Activated naive CD8-positive, alpha-beta T cell treated with anti-CD3 and anti-CD28 coated beads for 36 hours (primary cell): Measurements from ENCODE around the gene TRIM15. TPM values are rescaled to one million over a fixed set of nuclear protein-coding genes. Genes with fewer than 3 reads are reported as not detected.
"Not testable (repeated sequence)": the region's sequence is repeated elsewhere in the genome, so short reads cannot be mapped to it uniquely, and the experiment has no call there.

Source experiments
- DNase-seq: peaks from one replicate; pipeline ENCODE4 v3.0.0; 2021
- H3K27ac Mint-ChIP-seq: one replicate; pipeline ENCODE4 v1.8.0; 2022; ENCODE audit warnings: mild to moderate bottlenecking, moderate library complexity, mixed read lengths
- H3K27me3 Mint-ChIP-seq: one replicate; pipeline ENCODE4 v1.8.0; 2022; ENCODE audit warnings: mild to moderate bottlenecking, mixed read lengths
- H3K36me3 Mint-ChIP-seq: one replicate; pipeline ENCODE4 v1.8.0; 2021; ENCODE audit warnings: mild to moderate bottlenecking, mixed read lengths
- H3K4me1 Mint-ChIP-seq: one replicate; pipeline ENCODE4 v1.8.0; 2021; ENCODE audit warnings: mixed read lengths
- H3K4me3 Mint-ChIP-seq: one replicate; pipeline ENCODE4 v1.8.0; 2022; ENCODE audit warnings: mild to moderate bottlenecking, moderate library complexity, mixed read lengths
- H3K9me3 Mint-ChIP-seq: one replicate; pipeline ENCODE4 v1.8.0; 2022; ENCODE audit warnings: mixed read lengths
- total RNA-seq, 2 experiments: library from RNA; stranded (reverse); gene quantifications; one replicate each; pipeline ENCODE4 v1.2.3, GENCODE V29; 2021

TRIM15 gene
- under 1 TPM in 1 of 2 experiments, not detected in 1; 0.29 TPM for total RNA-seq

GRCh38 chr6:30163090-30163917 lies at the start of gene TRIM15:
TSS of gene TRIM15 (plus strand) at chr6:30163546. CDS start at chr6:30163685, 139 bp downstream.
- no peaks in the 10 kb centered on the region for H3K9me3 Mint-ChIP-seq
- DNase-seq, result peak; percentile 80
- peaks cover 30% of the 10 kb centered on the region for H3K4me1 Mint-ChIP-seq
- H3K27ac Mint-ChIP-seq, result no peak within 1 kb of the TSS
- no peak within 1 kb of the TSS for H3K4me3 Mint-ChIP-seq
- peaks cover 48% of the 10 kb centered on the region for H3K27me3 Mint-ChIP-seq
- no peaks in the 10 kb centered on the region for H3K36me3 Mint-ChIP-seq

- H3K4me3 Mint-ChIP-seq, result no peak overlapping the region
- no peaks in the 10 kb centered on the region for H3K9me3 Mint-ChIP-seq
- DNase-seq, result no peak
- H3K36me3 Mint-ChIP-seq, result no peaks in the 10 kb centered on the region
- H3K4me1 Mint-ChIP-seq, result peaks cover 10% of the 10 kb centered on the region
- no peak overlapping the region for H3K27ac Mint-ChIP-seq
- peaks cover 71% of the 10 kb centered on the region for H3K27me3 Mint-ChIP-seq
Measured at GRCh38 chr6:30113841-30114240, 49.5 kb upstream of the TRIM15 start.

GRCh38 chr6:30116724-30117123 lies 46.6 kb upstream of the TRIM15 start:
- H3K27ac Mint-ChIP-seq, result no peak overlapping the region
- no peak for DNase-seq
- H3K27me3 Mint-ChIP-seq, result peaks cover 57% of the 10 kb centered on the region
- no peaks in the 10 kb centered on the region for H3K9me3 Mint-ChIP-seq
- peaks cover 10% of the 10 kb centered on the region for H3K4me1 Mint-ChIP-seq
- no peak overlapping the region for H3K4me3 Mint-ChIP-seq
- no peaks in the 10 kb centered on the region for H3K36me3 Mint-ChIP-seq

GRCh38 chr6:30118691-30119090 lies 44.7 kb upstream of the TRIM15 start:
- not testable (repeated sequence) for H3K4me3 Mint-ChIP-seq, H3K4me1 Mint-ChIP-seq, H3K27ac Mint-ChIP-seq, DNase-seq, H3K9me3 Mint-ChIP-seq, H3K36me3 Mint-ChIP-seq
- H3K27me3 Mint-ChIP-seq, result peaks cover 48% of the 10 kb centered on the region

- no peaks in the 10 kb centered on the region for H3K9me3 Mint-ChIP-seq
- no peaks in the 10 kb centered on the region for H3K4me1 Mint-ChIP-seq
- no peaks in the 10 kb centered on the region for H3K36me3 Mint-ChIP-seq
- peaks cover 42% of the 10 kb centered on the region for H3K27me3 Mint-ChIP-seq
- no peak for DNase-seq
- H3K27ac Mint-ChIP-seq, result no peak overlapping the region
- no peak overlapping the region for H3K4me3 Mint-ChIP-seq
Measured at GRCh38 chr6:30121446-30122366, 41.6 kb upstream of the TRIM15 start.

- Mint-ChIP-seq H3K9me3 (no peaks in the 10 kb centered on the region), H3K27ac (no peak overlapping the region), H3K4me1 (no peaks in the 10 kb centered on the region), H3K36me3 (no peaks in the 10 kb centered on the region), H3K27me3 (peaks cover 47% of the 10 kb centered on the region), H3K4me3 (no peak overlapping the region)
- DNase-seq, result no peak
Measured at GRCh38 chr6:30122515-30122914, 40.8 kb upstream of the TRIM15 start.

- no peaks in the 10 kb centered on the region for H3K36me3 Mint-ChIP-seq
- H3K9me3 Mint-ChIP-seq, result no peaks in the 10 kb centered on the region
- H3K4me3 Mint-ChIP-seq, result no peak overlapping the region
- H3K4me1 Mint-ChIP-seq, result peaks cover 11% of the 10 kb centered on the region
- H3K27me3 Mint-ChIP-seq, result peaks cover 74% of the 10 kb centered on the region
- no peak overlapping the region for H3K27ac Mint-ChIP-seq
- DNase-seq, result no peak
Measured at GRCh38 chr6:30127238-30128093, 35.9 kb upstream of the TRIM15 start.

GRCh38 chr6:30129265-30130178 lies 33.8 kb upstream of the TRIM15 start:
- Mint-ChIP-seq H3K4me3 (no peak overlapping the region), H3K27me3 (peaks cover 78% of the 10 kb centered on the region), H3K36me3 (no peaks in the 10 kb centered on the region), H3K27ac (no peak overlapping the region), H3K4me1 (peaks cover 11% of the 10 kb centered on the region), H3K9me3 (no peaks in the 10 kb centered on the region)
- DNase-seq, result no peak

GRCh38 chr6:30130179-30130679 lies 33.1 kb upstream of the TRIM15 start:
- Mint-ChIP-seq H3K4me1 (peaks cover 11% of the 10 kb centered on the region), H3K4me3 (no peak overlapping the region), H3K27ac (no peak overlapping the region), H3K27me3 (peaks cover 76% of the 10 kb centered on the region), H3K9me3 (no peaks in the 10 kb centered on the region), H3K36me3 (no peaks in the 10 kb centered on the region)
- no peak for DNase-seq

- H3K4me3 Mint-ChIP-seq, result no peak overlapping the region
Measured at GRCh38 chr6:30130887-30131862, 32.2 kb upstream of the TRIM15 start.

GRCh38 chr6:30131947-30132497 lies 31.3 kb upstream of the TRIM15 start:
- Mint-ChIP-seq H3K27me3 (peaks cover 64% of the 10 kb centered on the region), H3K4me1 (peaks cover 19% of the 10 kb centered on the region), H3K4me3 (no peak overlapping the region), H3K9me3 (no peaks in the 10 kb centered on the region), H3K27ac (no peak overlapping the region), H3K36me3 (no peaks in the 10 kb centered on the region)
- DNase-seq, result no peak

More at GRCh38 chr6:30130887-30131862, 32.2 kb upstream of the TRIM15 start:
- no peaks in the 10 kb centered on the region for H3K9me3 Mint-ChIP-seq
- no peaks in the 10 kb centered on the region for H3K36me3 Mint-ChIP-seq
- DNase-seq, result peak; percentile 52
- peaks cover 70% of the 10 kb centered on the region for H3K27me3 Mint-ChIP-seq
- H3K4me1 Mint-ChIP-seq, result peaks cover 15% of the 10 kb centered on the region
- H3K27ac Mint-ChIP-seq, result no peak overlapping the region

- H3K9me3 Mint-ChIP-seq, result no peaks in the 10 kb centered on the region
- peaks cover 44% of the 10 kb centered on the region for H3K27me3 Mint-ChIP-seq
- no peak for DNase-seq
- H3K36me3 Mint-ChIP-seq, result no peaks in the 10 kb centered on the region
- H3K4me1 Mint-ChIP-seq, result peaks cover 13% of the 10 kb centered on the region
- no peak overlapping the region for H3K4me3 Mint-ChIP-seq
- H3K27ac Mint-ChIP-seq, result no peak overlapping the region
Measured at GRCh38 chr6:30135147-30135546, 28.2 kb upstream of the TRIM15 start.
